ENCODE results near the gene PATE4.

PATE4 gene

GRCh38 chr11:125887373-125888324 is 54.5 kb downstream of the PATE4 start, which contains the start of gene HYLS1:
Gene HYLS1, plus strand, starts transcription at chr11:125887668. Its CDS starts 11,701 bp downstream, at chr11:125899369.
- peak; percentile 98 for DNase-seq (ENCODE audit: low spot score)
